22Rv1 (cell line): ENCODE measurements around the gene PPM1B.

Source experiments
- ZFX ChIP-seq: fragments of 450-650 bp; IDR thresholded peaks from 2 replicates; pipeline ENCODE4 v1.6.1; 2017; ENCODE audit warnings: antibody characterized with exemption, borderline replicate concordance
- TF ChIP-seq, protein P1 (sequence below): fragments of 450-650 bp; IDR thresholded peaks from 2 replicates; pipeline ENCODE4 v1.5.1; 2017; ENCODE audit warnings: mild to moderate bottlenecking

DNA sequence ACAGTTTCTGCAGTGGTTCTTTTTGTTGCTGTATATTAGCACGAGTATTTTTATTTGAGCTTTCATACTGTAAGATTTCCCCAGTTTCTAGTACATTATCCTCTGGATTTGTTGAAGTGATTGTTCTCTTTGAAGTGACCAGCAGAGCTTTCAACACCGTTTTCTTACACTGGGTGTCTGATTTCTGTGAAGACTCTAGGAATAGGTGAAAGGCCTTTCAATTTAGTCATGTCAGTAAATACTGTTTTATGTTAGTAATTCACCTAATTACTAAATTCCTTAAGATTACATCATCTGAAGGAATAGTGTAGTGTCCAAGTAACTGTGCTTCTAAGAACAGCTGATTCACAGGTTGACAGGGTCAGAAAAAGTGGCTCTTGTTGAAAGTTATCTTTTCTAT lies 2.3 kb downstream of the PPM1B start:
- TF ChIP-seq, protein P1, sequence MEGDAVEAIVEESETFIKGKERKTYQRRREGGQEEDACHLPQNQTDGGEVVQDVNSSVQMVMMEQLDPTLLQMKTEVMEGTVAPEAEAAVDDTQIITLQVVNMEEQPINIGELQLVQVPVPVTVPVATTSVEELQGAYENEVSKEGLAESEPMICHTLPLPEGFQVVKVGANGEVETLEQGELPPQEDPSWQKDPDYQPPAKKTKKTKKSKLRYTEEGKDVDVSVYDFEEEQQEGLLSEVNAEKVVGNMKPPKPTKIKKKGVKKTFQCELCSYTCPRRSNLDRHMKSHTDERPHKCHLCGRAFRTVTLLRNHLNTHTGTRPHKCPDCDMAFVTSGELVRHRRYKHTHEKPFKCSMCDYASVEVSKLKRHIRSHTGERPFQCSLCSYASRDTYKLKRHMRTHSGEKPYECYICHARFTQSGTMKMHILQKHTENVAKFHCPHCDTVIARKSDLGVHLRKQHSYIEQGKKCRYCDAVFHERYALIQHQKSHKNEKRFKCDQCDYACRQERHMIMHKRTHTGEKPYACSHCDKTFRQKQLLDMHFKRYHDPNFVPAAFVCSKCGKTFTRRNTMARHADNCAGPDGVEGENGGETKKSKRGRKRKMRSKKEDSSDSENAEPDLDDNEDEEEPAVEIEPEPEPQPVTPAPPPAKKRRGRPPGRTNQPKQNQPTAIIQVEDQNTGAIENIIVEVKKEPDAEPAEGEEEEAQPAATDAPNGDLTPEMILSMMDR = no peak
- TF ChIP-seq ZFX = no peak
